Measurements from ENCODE around the gene CHRM2.

Gene CHRM2

DNA sequence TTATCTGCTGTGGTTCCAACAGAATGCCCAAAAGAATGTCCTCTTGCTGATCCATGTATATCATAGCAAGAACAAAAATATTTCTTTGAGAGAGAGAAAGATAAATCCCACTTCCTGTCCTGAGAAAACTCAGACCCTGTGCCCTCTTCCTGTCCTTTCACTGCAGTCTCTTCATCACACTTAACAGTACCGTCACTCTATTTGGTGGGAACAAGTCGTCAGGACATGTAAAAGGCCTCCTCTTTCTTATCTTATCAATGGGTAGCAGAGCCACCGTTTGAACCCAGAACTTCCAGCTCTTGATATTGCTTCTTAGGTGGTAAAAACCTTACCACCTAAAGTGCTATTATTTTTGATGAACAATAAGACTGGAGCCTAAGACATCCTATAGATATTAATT is 43.9 kb downstream of the CHRM2 start:
- no peaks in the 10 kb centered on the region for H3F3A ChIP-seq (ENCODE audit: control insufficient read depth, insufficient read depth)
- no peak overlapping the region for H3K4me2 ChIP-seq (ENCODE audit: low read length)
- no peak overlapping the region for H3K4me3 ChIP-seq (ENCODE audit: low read length)
- H3K4me1 ChIP-seq (ENCODE audit: control insufficient read depth, low read length): no peaks in the 10 kb centered on the region
- TF ChIP-seq EZH2phosphoT487 (IDR thresholded peaks at IDR 0.05; ENCODE audit: borderline replicate concordance, low read length) (no peak), CTCF (IDR thresholded peaks at IDR 0.05; ENCODE audit: low read depth, low read length, poor library complexity, severe bottlenecking) (no peak)
- H3K36me3 ChIP-seq (ENCODE audit: control insufficient read depth, low read length): no peaks in the 10 kb centered on the region
- H3K9me3 ChIP-seq (ENCODE audit: control insufficient read depth, insufficient read depth, low read length): no peaks in the 10 kb centered on the region
- H3K27ac ChIP-seq (ENCODE audit: low read depth, low read length): no peak overlapping the region
- H3K79me2 ChIP-seq (ENCODE audit: control insufficient read depth, low read length): no peaks in the 10 kb centered on the region
- H3K27me3 ChIP-seq (ENCODE audit: control insufficient read depth, low read length): no peaks in the 10 kb centered on the region
- H3K9me2 ChIP-seq (replicated peaks; ENCODE audit: control insufficient read depth, low read length): no peaks in the 10 kb centered on the region
- no peaks in the 10 kb centered on the region for H4K20me1 ChIP-seq (ENCODE audit: control insufficient read depth, insufficient read depth, low read depth, low read length)

- no peak overlapping the region for H3K4me2 ChIP-seq (ENCODE audit: low read length)
- H3K36me3 ChIP-seq (ENCODE audit: control insufficient read depth, low read length): no peaks in the 10 kb centered on the region
- H4K20me1 ChIP-seq (ENCODE audit: control insufficient read depth, insufficient read depth, low read depth, low read length): no peaks in the 10 kb centered on the region
- no peaks in the 10 kb centered on the region for H3K79me2 ChIP-seq (ENCODE audit: control insufficient read depth, low read length)
- no peaks in the 10 kb centered on the region for H3K9me3 ChIP-seq (ENCODE audit: control insufficient read depth, insufficient read depth, low read length)
- no peaks in the 10 kb centered on the region for H3F3A ChIP-seq (ENCODE audit: control insufficient read depth, insufficient read depth)
- H3K4me3 ChIP-seq (ENCODE audit: low read length): no peak overlapping the region
- H3K4me1 ChIP-seq (ENCODE audit: control insufficient read depth, low read length): no peaks in the 10 kb centered on the region
- no peak overlapping the region for H3K27ac ChIP-seq (ENCODE audit: low read depth, low read length)
- no peaks in the 10 kb centered on the region for H3K9me2 ChIP-seq (replicated peaks; ENCODE audit: control insufficient read depth, low read length)
- no peaks in the 10 kb centered on the region for H3K27me3 ChIP-seq (ENCODE audit: control insufficient read depth, low read length)
- no peak for TF ChIP-seq EZH2phosphoT487 (IDR thresholded peaks at IDR 0.05; ENCODE audit: borderline replicate concordance, low read length)
- TF ChIP-seq CTCF (IDR thresholded peaks at IDR 0.05; ENCODE audit: low read depth, low read length, poor library complexity, severe bottlenecking): no peak
Observed at GRCh38 chr7:136914016-136914415, 45.6 kb downstream of the CHRM2 start.

DNA sequence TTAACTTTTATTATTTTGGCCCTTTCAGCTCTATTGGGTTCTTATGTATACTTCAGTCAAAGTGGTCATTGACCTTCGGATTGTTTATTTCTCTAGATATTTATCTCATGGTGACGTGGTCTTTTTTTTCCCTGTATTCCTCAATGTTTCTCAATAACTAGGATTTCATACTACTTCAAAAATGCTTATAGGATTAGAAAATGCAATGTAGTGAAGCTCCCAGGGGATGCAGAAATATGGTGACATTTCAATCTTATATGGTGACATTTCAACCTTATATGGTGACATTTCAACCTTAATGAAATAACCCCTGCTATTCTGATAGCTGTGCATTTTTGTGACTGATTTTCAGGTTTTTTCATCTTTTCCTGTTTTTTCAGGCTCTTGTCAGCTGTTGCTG is 51.4 kb downstream of the CHRM2 start:
- Histone ChIP-seq H3K9me3 (ENCODE audit: control insufficient read depth, insufficient read depth, low read length) (no peaks in the 10 kb centered on the region), H3K79me2 (ENCODE audit: control insufficient read depth, low read length) (no peaks in the 10 kb centered on the region), H3K27ac (ENCODE audit: low read depth, low read length) (no peak overlapping the region), H4K20me1 (ENCODE audit: control insufficient read depth, insufficient read depth, low read depth, low read length) (no peaks in the 10 kb centered on the region), H3K27me3 (ENCODE audit: control insufficient read depth, low read length) (no peaks in the 10 kb centered on the region), H3F3A (ENCODE audit: control insufficient read depth, insufficient read depth) (no peaks in the 10 kb centered on the region), H3K36me3 (ENCODE audit: control insufficient read depth, low read length) (no peaks in the 10 kb centered on the region), H3K9me2 (replicated peaks; ENCODE audit: control insufficient read depth, low read length) (no peaks in the 10 kb centered on the region), H3K4me2 (ENCODE audit: low read length) (no peak overlapping the region), H3K4me3 (ENCODE audit: low read length) (no peak overlapping the region), H3K4me1 (ENCODE audit: control insufficient read depth, low read length) (no peaks in the 10 kb centered on the region)
- no peak for TF ChIP-seq CTCF (IDR thresholded peaks at IDR 0.05; ENCODE audit: low read depth, low read length, poor library complexity, severe bottlenecking)
- TF ChIP-seq EZH2phosphoT487 (IDR thresholded peaks at IDR 0.05; ENCODE audit: borderline replicate concordance, low read length): no peak
